H1 (cell line): ENCODE measurements around the gene SYTL2. TPM values are rescaled to one million over a fixed set of nuclear protein-coding genes. Genes with fewer than 3 reads are reported as not detected.

Source experiments
- CBX8 ChIP-seq: fragments of 300-800, 300-1000 bp; sonication (generic); IDR thresholded peaks from 2 replicates; pipeline ENCODE4 v1.7.1; 2016; ENCODE audit warnings: low read depth, low read length, borderline replicate concordance
- CHD1 ChIP-seq: IDR thresholded peaks from 2 replicates; pipeline ENCODE4 v1.6.1; 2012; ENCODE audit warnings: low read depth, low read length, improper control_type of control experiment
- CHD7 ChIP-seq: fragments of 300-600 bp; sonication (generic); IDR thresholded peaks from 2 replicates; pipeline ENCODE4 v1.7.1; 2012; ENCODE audit warnings: low read length, moderate library complexity, mild to moderate bottlenecking, inconsistent platforms; ENCODE audit not compliant: insufficient replicate concordance
- EP300 ChIP-seq, 2 experiments: IDR thresholded peaks; 1 replicate in 1 of 2; 2 replicates in 1 of 2; pipeline ENCODE4 v1.6.1; 2011 to 2012; ENCODE audit warnings: low read depth in 2 of 2, low read length in 2 of 2, mild to moderate bottlenecking in 2 of 2, borderline replicate concordance in 1 of 2, inconsistent platforms in 1 of 2, moderate library complexity in 1 of 2
- FOSL1 ChIP-seq: IDR thresholded peaks from 2 replicates; pipeline ENCODE4 v1.6.1; 2011; ENCODE audit warnings: mild to moderate bottlenecking, low read depth, low read length, moderate library complexity; ENCODE audit not compliant: insufficient read depth
- HDAC6 ChIP-seq: IDR thresholded peaks from one replicate; pipeline ENCODE4 v1.7.1; 2012; ENCODE audit warnings: low read depth, mild to moderate bottlenecking, inconsistent platforms, low read length, moderate library complexity
- JUND ChIP-seq: IDR thresholded peaks from 2 replicates; pipeline ENCODE4 v1.6.1; 2011; ENCODE audit warnings: mild to moderate bottlenecking, improper control_type of control experiment, low read length
- MAFK ChIP-seq: IDR thresholded peaks from 2 replicates; pipeline ENCODE4 v1.6.1; 2012; ENCODE audit warnings: low read depth, mild to moderate bottlenecking, improper control_type of control experiment, low read length
- POU5F1 ChIP-seq: IDR thresholded peaks from 2 replicates; pipeline ENCODE4 v1.6.1; 2011; ENCODE audit warnings: low read depth, mild to moderate bottlenecking, low read length, moderate library complexity
- RFX5 ChIP-seq: IDR thresholded peaks from 2 replicates; pipeline ENCODE4 v1.6.1; 2011; ENCODE audit warnings: low read depth, low read length, improper control_type of control experiment, borderline replicate concordance
- SP1 ChIP-seq: IDR thresholded peaks from 2 replicates; pipeline ENCODE4 v1.6.1; 2011; ENCODE audit warnings: low read depth, low read length
- polyA plus RNA-seq, 7 experiments: library from polyadenylated mRNA; depleted of rRNA in 3 of 7; stranded (reverse) in 5 of 7; unstranded in 2 of 7; fragments of >200 nt in 5 of 7; fragments of 200-250 nt in 2 of 7; gene quantifications; 1 replicate in 5 of 7; 2 replicates in 1 of 7; 4 replicates in 1 of 7; pipeline versions ENCODE4 v1.2.1 to v1.2.3, GENCODE V29; 2011 to 2013; ENCODE audit warnings: missing spikeins in 2 of 7, mixed read lengths in 2 of 7
- total RNA-seq: library from RNA; stranded (reverse); fragmentation: NEBNext Ultra II Directional; extraction: Animal tissue kit (Norgen Biotek cat#: 25700); gene quantifications from 2 replicates; pipeline ENCODE4 v1.2.1, GENCODE V29; 2021
- TF ChIP-seq, protein P1 (sequence below): IDR thresholded peaks from 2 replicates; pipeline ENCODE4 v1.6.1; 2012; ENCODE audit warnings: inconsistent platforms

SYTL2 gene
- total and polyA plus RNA-seq, 2 of the 8 experiments (the other 6 are each of a cell fraction or from before 2014, with no cell fraction given), result 1.3 to 9.1 TPM

- TF ChIP-seq CHD7 (no peak), RFX5 (no peak), HDAC6 (no peak), CHD1 (no peak), MAFK (no peak), CBX8 (no peak), JUND (no peak), POU5F1 (no peak), SP1 (no peak), EP300 (IDR thresholded peaks at IDR 0.05; ENCODE audit: borderline replicate concordance in 1 of 2, low read depth in 2 of 2, low read length in 2 of 2) (no peak), FOSL1 (no peak)
- TF ChIP-seq, protein P1, sequence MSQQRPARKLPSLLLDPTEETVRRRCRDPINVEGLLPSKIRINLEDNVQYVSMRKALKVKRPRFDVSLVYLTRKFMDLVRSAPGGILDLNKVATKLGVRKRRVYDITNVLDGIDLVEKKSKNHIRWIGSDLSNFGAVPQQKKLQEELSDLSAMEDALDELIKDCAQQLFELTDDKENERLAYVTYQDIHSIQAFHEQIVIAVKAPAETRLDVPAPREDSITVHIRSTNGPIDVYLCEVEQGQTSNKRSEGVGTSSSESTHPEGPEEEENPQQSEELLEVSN, result no peak
Measured at GRCh38 chr11:85829172-85829571, 18.2 kb upstream of the SYTL2 start (continued).
